ENCODE data around the gene IDS. TPM values are rescaled to one million over a fixed set of nuclear protein-coding genes. Genes with fewer than 3 reads are reported as not detected.
"Not testable (repeated sequence)": the region's sequence is repeated elsewhere in the genome, so short reads cannot be mapped to it uniquely, and the experiment has no call there.

The IDS gene
- total RNA-seq, 2 experiments from 2014 or later = 39.9 to 43.1 TPM

GRCh38 chrX:149494844-149495565 lies 10.1 kb downstream of the IDS start:
- intact Hi-C loops (cut with micrococcal nuclease) = no loop called here
- peaks cover 18% of the 10 kb centered on the region for H3K36me3 Mint-ChIP-seq (ENCODE audit: low read depth)
- H3K4me3 Mint-ChIP-seq = no peak overlapping the region
- CTCF ChIA-PET = interaction anchor here (0.7 kb wide), 1 partner anchor 17 kb away, joined by 3 read pairs; no protein-coding TSS in a partner anchor
- no peaks in the 10 kb centered on the region for H3K27me3 Mint-ChIP-seq (ENCODE audit: low read depth)
- no peak for DNase-seq
- no peak overlapping the region for H3K27ac Mint-ChIP-seq
- H3K9me3 Mint-ChIP-seq = no peaks in the 10 kb centered on the region
- peaks cover 5% of the 10 kb centered on the region for H3K4me1 Mint-ChIP-seq (ENCODE audit: low read depth)

GRCh38 chrX:149493567-149494562 lies 11.2 kb downstream of the IDS start:
- no peak for DNase-seq
- no peaks in the 10 kb centered on the region for H3K9me3 Mint-ChIP-seq
- intact Hi-C loops (cut with micrococcal nuclease) = no loop called here
- no peak overlapping the region for H3K27ac Mint-ChIP-seq
- no peaks in the 10 kb centered on the region for H3K27me3 Mint-ChIP-seq (ENCODE audit: low read depth)
- H3K36me3 Mint-ChIP-seq (ENCODE audit: low read depth) = peaks cover 15% of the 10 kb centered on the region
- H3K4me3 Mint-ChIP-seq = no peak overlapping the region
- H3K4me1 Mint-ChIP-seq (ENCODE audit: low read depth) = peaks cover 3% of the 10 kb centered on the region
- CTCF ChIA-PET = no interaction called here

DNA sequence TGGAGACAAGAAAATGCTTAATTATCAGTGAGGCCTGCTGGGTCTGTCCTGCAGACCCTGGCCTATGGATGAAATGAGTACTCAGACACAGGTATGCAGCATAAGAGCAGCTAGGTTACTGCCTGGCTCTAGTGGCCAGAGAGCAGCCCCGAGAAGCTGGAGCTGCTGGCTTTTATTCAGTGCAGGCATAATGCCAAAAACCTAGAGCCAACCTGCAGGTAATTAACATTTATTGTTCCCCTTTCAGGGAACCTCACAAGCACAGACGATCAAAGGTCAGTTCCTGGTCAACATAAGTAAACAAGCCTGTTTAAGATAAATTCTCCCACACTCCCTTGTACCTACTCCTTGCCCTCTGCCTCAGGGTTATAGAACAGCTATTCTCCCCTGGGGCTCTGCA lies 13.3 kb downstream of the IDS start:
- H3K4me1 Mint-ChIP-seq (ENCODE audit: low read depth) = peaks cover 2% of the 10 kb centered on the region
- no peaks in the 10 kb centered on the region for H3K9me3 Mint-ChIP-seq
- no peaks in the 10 kb centered on the region for H3K27me3 Mint-ChIP-seq (ENCODE audit: low read depth)
- peaks cover 10% of the 10 kb centered on the region for H3K36me3 Mint-ChIP-seq (ENCODE audit: low read depth)
- no peak for DNase-seq
- H3K27ac Mint-ChIP-seq = no peak overlapping the region
- H3K4me3 Mint-ChIP-seq = no peak overlapping the region
- CTCF ChIA-PET = no interaction called here
- intact Hi-C loops (cut with micrococcal nuclease) = no loop called here

GRCh38 chrX:149490100-149490499 lies 15.0 kb downstream of the IDS start:
- no peaks in the 10 kb centered on the region for H3K27me3 Mint-ChIP-seq (ENCODE audit: low read depth)
- no peak overlapping the region for H3K4me3 Mint-ChIP-seq
- no peaks in the 10 kb centered on the region for H3K9me3 Mint-ChIP-seq
- H3K27ac Mint-ChIP-seq = no peak overlapping the region
- no peak for DNase-seq
- peaks cover 11% of the 10 kb centered on the region for H3K36me3 Mint-ChIP-seq (ENCODE audit: low read depth)
- peaks cover 4% of the 10 kb centered on the region for H3K4me1 Mint-ChIP-seq (ENCODE audit: low read depth)
- intact Hi-C loops (cut with micrococcal nuclease) = no loop called here
- CTCF ChIA-PET = no interaction called here

DNA sequence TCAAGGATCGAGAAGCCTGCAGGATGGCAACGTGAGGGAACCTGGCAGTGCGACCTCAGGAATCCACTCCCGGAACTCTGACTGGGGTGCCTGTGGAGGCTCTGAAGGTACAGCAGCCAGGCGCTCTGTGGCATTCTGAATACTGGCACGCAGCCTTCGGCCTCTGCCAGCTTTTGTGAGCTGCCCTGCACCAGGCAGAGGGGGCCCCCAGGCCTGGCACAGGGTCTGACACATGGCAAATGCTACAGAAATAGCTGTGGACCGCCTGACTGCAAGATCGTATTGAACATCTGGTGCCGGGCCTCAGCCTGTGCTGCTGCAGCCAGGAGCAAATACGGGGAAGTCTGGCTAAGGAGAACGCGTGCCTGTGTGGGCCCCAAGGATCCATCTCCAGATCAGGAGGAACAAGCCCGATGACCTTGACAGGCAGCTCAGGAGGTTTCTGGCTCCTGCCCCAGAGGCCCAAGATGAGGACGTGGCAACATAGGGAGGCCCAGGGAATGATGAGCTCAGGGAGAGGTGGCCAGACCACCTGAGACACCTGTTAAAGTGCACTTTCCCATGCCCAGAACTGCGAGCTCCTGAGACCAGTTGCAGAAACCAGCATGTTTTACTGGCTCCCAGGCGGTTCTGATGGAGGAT lies 16.6 kb downstream of the IDS start:
- CTCF ChIA-PET; H3K27ac Mint-ChIP-seq; H3K27me3 Mint-ChIP-seq (ENCODE audit: low read depth); H3K4me1 Mint-ChIP-seq (ENCODE audit: low read depth); H3K4me3 Mint-ChIP-seq; intact Hi-C loops (cut with micrococcal nuclease); H3K9me3 Mint-ChIP-seq; DNase-seq: not testable (repeated sequence)
- peaks cover 12% of the 10 kb centered on the region for H3K36me3 Mint-ChIP-seq (ENCODE audit: low read depth)

DNA sequence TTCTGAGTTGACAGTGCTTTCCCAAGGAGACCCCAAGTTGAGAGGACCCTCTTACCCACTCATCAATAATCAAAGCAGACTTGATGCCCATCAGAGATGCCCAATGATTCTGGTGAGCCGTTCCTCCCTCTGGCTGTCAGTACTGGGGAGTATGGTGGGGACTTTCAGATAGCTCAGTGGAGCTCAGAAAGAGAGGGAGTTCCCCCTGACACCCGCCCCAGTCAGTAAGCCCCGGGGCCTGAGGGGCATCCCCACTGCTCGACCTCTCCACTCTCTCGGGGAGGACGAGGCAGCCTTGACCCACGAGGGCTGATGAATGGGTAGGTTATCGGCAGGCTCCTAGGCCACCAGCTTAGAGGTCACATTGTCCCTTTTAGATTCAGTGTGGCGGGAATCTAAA lies 17.1 kb downstream of the IDS start:
- CTCF ChIA-PET; H3K27ac Mint-ChIP-seq; H3K4me1 Mint-ChIP-seq (ENCODE audit: low read depth); DNase-seq; H3K4me3 Mint-ChIP-seq; H3K27me3 Mint-ChIP-seq (ENCODE audit: low read depth); H3K9me3 Mint-ChIP-seq; intact Hi-C loops (cut with micrococcal nuclease): not testable (repeated sequence)
- H3K36me3 Mint-ChIP-seq (ENCODE audit: low read depth) = peaks cover 13% of the 10 kb centered on the region

- DNase-seq = no peak
- Mint-ChIP-seq H3K4me3 (no peak overlapping the region), H3K27ac (no peak overlapping the region), H3K36me3 (ENCODE audit: low read depth) (peaks cover 16% of the 10 kb centered on the region), H3K4me1 (ENCODE audit: low read depth) (peaks cover 4% of the 10 kb centered on the region), H3K9me3 (no peaks in the 10 kb centered on the region), H3K27me3 (ENCODE audit: low read depth) (no peaks in the 10 kb centered on the region)
- intact Hi-C loops (cut with micrococcal nuclease) = no loop called here
- CTCF ChIA-PET = no interaction called here
These were observed 17.8 kb downstream of the IDS start for GRCh38 chrX:149487292-149487691.

DNA sequence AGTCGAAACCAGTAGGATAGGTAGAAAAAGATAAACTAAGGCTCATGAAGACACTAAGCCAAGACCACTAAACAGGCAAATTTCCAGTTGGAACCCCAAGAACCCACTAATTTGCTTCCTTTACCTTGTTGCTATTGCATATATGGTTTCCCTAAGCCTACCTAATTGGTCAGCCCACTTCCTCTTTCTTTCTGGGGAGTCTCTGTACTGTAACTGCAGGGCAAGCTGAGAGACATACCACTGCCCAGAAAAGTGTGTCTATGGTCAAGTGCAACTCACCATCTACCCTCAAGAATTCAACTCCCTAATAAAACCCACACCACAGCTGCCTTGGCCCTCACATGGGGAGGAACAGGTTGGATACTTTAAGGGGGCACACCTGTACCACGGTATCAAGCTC lies 28.6 kb downstream of the IDS start:
- Mint-ChIP-seq H3K4me3 (no peak overlapping the region), H3K27ac (no peak overlapping the region), H3K4me1 (ENCODE audit: low read depth) (no peaks in the 10 kb centered on the region), H3K36me3 (ENCODE audit: low read depth) (peaks cover 6% of the 10 kb centered on the region), H3K27me3 (ENCODE audit: low read depth) (no peaks in the 10 kb centered on the region), H3K9me3 (no peaks in the 10 kb centered on the region)
- CTCF ChIA-PET = no interaction called here
- intact Hi-C loops (cut with micrococcal nuclease) = loop anchor here (10.0 kb wide), 1 partner anchor 192 kb away; no protein-coding TSS in a partner anchor
- DNase-seq = no peak

DNA sequence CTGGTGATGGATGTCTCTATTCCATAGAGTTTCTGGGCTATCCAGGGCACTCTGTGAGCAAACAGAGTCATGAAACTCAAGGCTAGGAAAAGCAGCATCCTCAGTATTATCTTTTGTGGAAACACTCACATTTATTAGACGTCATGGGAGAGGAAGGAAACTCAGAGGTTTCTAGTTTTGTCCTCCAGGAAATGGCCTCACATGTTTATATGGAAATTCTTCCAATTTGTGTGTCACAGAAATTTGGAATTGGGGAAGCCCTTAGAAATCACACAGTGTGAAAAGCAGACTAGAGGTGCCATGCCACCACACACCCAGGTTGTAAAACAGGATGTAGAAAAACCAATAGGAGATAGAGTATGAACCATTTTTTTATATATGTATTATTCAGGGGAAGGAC lies 31.1 kb downstream of the IDS start:
- peaks cover 2% of the 10 kb centered on the region for H3K36me3 Mint-ChIP-seq (ENCODE audit: low read depth)
- intact Hi-C loops (cut with micrococcal nuclease) = loop anchor here (10.0 kb wide), 1 partner anchor 189 kb away; no protein-coding TSS in a partner anchor
- no peak overlapping the region for H3K4me3 Mint-ChIP-seq
- H3K9me3 Mint-ChIP-seq = no peaks in the 10 kb centered on the region
- CTCF ChIA-PET = no interaction called here
- no peak overlapping the region for H3K27ac Mint-ChIP-seq
- no peaks in the 10 kb centered on the region for H3K27me3 Mint-ChIP-seq (ENCODE audit: low read depth)
- no peak for DNase-seq
- no peaks in the 10 kb centered on the region for H3K4me1 Mint-ChIP-seq (ENCODE audit: low read depth)

DNA sequence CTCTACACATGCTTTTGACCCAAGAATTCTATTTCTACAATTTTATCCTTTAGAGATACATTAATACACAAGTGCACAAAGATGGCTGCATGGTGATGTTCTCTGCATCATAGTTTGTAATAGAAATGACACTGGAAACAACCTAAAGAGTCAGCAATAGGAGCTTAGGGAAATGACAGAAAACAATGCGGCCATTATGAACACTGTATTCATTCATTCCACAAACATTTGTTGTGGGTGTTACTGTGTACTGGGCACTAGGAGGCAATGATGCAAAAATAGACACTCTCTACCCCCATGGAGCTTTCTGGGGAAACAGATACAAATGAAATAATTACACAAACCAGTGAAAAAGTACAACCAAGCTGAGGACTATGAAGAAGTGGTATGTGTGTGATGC lies 32.0 kb downstream of the IDS start:
- Mint-ChIP-seq H3K27me3 (ENCODE audit: low read depth) (no peaks in the 10 kb centered on the region), H3K4me3 (no peak overlapping the region), H3K9me3 (no peaks in the 10 kb centered on the region), H3K36me3 (ENCODE audit: low read depth) (no peaks in the 10 kb centered on the region), H3K4me1 (ENCODE audit: low read depth) (no peaks in the 10 kb centered on the region), H3K27ac (no peak overlapping the region)
- intact Hi-C loops (cut with micrococcal nuclease) = loop anchor here (10.0 kb wide), 1 partner anchor 188 kb away; no protein-coding TSS in a partner anchor
- DNase-seq = no peak
- CTCF ChIA-PET = no interaction called here

DNA sequence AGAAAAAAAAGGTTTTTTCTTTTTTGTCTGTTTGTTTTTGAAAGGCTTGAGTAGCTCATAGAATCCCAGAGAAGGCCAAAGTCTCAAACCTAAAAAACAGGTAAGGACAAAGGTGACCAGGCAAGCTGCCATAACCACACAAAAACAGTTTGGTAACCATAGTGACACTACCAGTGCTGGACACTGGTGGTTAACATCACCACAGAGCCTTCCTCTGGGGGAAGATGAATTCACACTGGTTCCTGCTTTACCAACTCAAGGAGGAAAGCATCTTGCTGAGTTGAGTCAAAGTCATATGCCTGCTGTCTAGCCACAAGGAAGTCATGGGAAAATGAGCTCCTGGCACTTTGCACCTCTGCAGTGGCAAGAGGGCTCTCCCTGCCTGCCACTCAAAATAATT lies 32.5 kb downstream of the IDS start:
- Mint-ChIP-seq H3K4me1 (ENCODE audit: low read depth) (no peaks in the 10 kb centered on the region), H3K9me3 (no peaks in the 10 kb centered on the region), H3K36me3 (ENCODE audit: low read depth) (no peaks in the 10 kb centered on the region), H3K27me3 (ENCODE audit: low read depth) (no peaks in the 10 kb centered on the region), H3K4me3 (no peak overlapping the region), H3K27ac (no peak overlapping the region)
- no peak for DNase-seq
- CTCF ChIA-PET = interaction anchor here (3.1 kb wide), 1 partner anchor 1422 kb away, joined by 13 read pairs; no protein-coding TSS in a partner anchor
- intact Hi-C loops (cut with micrococcal nuclease) = loop anchor here (10.0 kb wide), 1 partner anchor 188 kb away; no protein-coding TSS in a partner anchor

- intact Hi-C loops (cut with micrococcal nuclease) = loop anchor here (1.0 to 10.0 kb wide), 2 partner anchors 187 to 1422 kb away; no protein-coding TSS in a partner anchor
These were observed 33.7 kb downstream of the IDS start for GRCh38 chrX:149471397-149471796.

More at GRCh38 chrX:149471397-149471796, 33.7 kb downstream of the IDS start:
- Mint-ChIP-seq H3K9me3 (no peaks in the 10 kb centered on the region), H3K36me3 (ENCODE audit: low read depth) (no peaks in the 10 kb centered on the region), H3K27ac (no peak overlapping the region), H3K4me1 (ENCODE audit: low read depth) (no peaks in the 10 kb centered on the region), H3K27me3 (ENCODE audit: low read depth) (no peaks in the 10 kb centered on the region), H3K4me3 (no peak overlapping the region)
- no peak for DNase-seq
- CTCF ChIA-PET = interaction anchor here (0.5 to 3.1 kb wide), 7 partner anchors 10 to 1421 kb away, joined by 3 to 13 read pairs (median 4); no protein-coding TSS in a partner anchor

Data from activated naive CD4-positive, alpha-beta T cell treated with anti-CD3 and anti-CD28 coated beads for 36 hours (primary cell).